Activated CD4-positive, alpha-beta T cell treated with anti-CD3 and anti-CD28 coated beads, Interleukin-2, amount 50 U/mL, for 24 hours (primary cell): ENCODE results near the gene ADD3.
A peak's percentile ranks its signal among the peaks of the same experiment; 100 is the strongest.
"Not testable (repeated sequence)": the region's sequence is repeated elsewhere in the genome, so short reads cannot be mapped to it uniquely, and the experiment has no call there.

Source experiments
- DNase-seq, 2 donors: peaks; one replicate each; pipeline ENCODE4 v3.0.0-alpha.2; 2020; ENCODE audit warnings: low read depth in 1 of 2, low spot score in 1 of 2

ADD3 gene

DNA sequence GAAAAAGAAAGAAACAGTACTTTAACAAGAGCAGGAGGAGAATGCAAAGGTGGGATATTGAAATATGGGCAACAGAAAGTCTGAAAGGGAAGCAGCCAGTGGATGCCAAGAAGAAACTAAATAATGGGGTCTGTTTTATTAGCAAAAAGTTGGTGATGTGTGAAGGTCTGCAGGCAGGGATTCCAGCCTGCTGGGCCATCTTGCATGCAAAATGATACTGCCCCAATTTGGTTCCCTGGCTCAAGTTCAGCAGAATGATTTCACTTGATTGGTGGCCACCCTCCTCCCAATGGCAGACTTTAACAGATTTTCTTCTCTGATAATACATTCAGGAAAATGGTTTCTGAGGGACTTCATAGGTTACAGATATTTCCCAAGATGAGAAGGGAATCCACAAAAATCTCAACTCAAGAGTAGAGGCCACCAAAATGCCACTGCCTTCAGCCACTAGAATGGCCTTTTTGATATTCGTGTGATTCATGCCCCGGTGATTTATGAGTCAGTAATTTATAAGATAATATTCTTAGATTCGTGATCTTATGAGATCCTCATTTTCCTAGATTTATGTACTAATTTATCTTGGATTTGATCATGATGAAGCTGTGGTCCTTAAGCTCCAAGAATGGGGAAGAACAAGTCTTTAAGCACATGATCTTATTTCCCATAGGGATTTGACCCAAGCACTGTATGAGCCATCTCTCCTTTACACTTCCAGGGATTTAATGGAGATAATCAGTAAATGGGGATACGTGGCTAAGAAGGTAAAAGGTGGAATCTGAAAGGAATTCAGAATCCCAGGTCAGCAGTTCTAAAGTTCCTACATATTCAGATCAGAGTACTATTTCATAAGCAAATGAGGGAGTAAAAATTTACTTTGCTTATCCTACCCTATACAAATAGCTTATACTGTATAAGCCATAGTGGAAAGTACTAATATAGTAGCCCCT lies 32.3 kb upstream of the ADD3 start:
- DNase-seq = no peak

- no peak for DNase-seq
Measured at GRCh38 chr10:109976681-109977080, 31.1 kb upstream of the ADD3 start.

GRCh38 chr10:109977382-109977806 lies 30.4 kb upstream of the ADD3 start:
- no peak for DNase-seq

DNA sequence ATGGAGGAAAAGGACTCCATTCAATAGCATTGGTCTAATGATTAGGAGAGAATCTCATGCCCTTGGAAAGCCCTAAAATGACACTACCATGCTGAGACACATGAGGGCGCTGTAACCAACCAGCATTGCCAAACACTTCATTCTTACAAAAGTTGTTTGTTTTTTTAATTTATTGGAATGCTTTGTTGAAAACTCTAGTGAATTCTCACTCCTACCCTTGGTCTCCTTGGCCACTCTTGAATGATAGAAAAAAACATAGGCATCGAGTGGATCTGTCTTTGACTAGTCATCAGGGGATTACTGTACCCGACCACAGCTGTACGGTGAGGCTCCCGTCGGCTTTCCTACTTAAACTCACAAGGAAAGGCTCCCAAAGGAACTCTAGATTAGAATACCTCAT lies 29.3 kb upstream of the ADD3 start:
- DNase-seq = peak; percentile 35 to 47

DNA sequence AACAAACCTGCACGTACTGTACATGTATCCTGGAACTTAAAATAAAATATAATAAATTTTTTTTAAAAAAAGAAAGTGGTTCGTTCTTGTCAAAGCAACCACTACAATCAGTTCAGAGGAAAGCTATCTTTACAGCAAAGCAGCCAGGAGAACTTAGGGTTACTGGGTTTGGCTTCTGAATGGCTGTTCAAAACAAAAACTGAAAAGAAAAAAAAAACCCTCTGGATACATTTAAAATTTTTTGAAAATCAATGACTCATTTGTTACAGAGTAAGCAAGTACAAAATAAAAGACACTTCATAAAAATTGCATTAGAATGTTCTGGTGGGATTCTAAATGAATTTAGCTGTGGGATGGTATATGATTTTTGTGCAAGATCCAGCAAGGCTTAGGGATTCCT lies 28.6 kb upstream of the ADD3 start:
- DNase-seq = no peak

- no peak for DNase-seq
Measured at GRCh38 chr10:109981650-109982049, 26.1 kb upstream of the ADD3 start.

DNA sequence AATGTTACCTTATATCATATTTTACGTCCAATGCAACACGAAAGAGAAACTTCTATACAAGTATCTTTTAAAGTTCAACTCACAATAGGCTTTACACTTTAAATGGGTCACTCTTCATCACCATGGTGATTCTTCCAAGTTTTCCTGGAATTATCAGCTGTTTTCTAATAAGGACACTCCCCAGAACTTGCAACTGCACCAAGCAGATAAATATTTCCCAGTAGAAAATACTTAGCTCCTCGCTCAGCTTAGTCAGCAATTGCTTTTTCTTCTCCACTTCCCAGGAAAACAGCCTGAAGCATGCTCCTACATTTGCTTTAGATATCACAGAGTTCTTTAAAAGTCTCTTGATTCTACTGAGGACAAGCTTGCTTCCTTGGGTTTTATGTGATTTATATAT lies 25.7 kb upstream of the ADD3 start:
- no peak for DNase-seq

- DNase-seq = no peak
Measured at GRCh38 chr10:109982812-109983211, 25.0 kb upstream of the ADD3 start.

- DNase-seq = no peak
Measured at GRCh38 chr10:109984013-109984412, 23.8 kb upstream of the ADD3 start.

DNA sequence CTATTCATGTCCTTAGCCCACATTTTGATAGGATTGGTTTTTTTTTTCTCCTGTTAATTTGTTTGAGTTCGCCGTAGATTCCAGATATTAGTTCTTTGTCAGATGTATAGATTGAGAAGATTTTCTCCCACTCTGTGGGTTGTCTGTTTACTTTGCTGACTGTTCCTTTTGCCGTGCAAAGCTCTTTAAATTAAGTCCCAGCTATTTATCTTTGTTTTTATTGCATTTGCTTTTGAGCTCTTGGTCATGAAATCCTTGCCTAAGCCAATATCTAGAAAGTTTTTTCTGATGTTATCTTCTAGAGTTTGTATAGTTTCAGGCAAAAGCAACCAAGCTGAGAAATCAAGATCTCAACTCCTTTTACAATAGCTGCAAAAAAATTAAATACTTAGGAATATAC lies 22.0 kb upstream of the ADD3 start:
- DNase-seq = not testable (repeated sequence)

- no peak for DNase-seq
Measured at GRCh38 chr10:109987452-109988211, 20.2 kb upstream of the ADD3 start.

- no peak for DNase-seq
Measured at GRCh38 chr10:109988212-109988596, 19.6 kb upstream of the ADD3 start.

DNA sequence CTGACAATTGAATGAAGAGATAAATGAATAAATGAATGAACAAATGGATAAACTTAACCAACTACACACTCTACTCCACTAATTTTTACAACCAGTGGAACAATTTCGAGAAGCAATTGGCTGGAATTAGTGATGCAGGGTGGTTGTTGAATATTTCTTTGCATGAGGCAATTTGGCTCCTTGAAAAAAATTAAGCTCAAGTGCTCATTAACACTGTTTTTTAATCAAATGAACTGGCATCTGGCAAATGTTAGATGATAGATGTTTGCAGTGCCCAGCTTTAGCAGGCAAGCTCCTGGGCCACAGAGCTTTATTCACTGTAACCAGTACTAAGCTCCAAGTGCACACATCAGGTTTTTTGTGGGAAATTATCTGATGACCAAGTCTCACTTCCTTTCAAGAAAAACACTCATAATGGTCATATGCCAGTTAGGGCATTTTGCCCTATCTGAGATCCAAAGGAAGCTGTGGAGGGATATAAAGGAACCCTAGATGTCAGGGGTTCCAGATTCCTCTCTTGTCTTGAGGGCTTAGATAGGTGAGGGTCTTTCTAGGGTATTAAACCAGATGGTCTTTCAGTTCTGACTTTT lies 16.4 kb upstream of the ADD3 start:
- DNase-seq = no peak

GRCh38 chr10:109992485-109992884 lies 15.3 kb upstream of the ADD3 start:
- no peak for DNase-seq

DNA sequence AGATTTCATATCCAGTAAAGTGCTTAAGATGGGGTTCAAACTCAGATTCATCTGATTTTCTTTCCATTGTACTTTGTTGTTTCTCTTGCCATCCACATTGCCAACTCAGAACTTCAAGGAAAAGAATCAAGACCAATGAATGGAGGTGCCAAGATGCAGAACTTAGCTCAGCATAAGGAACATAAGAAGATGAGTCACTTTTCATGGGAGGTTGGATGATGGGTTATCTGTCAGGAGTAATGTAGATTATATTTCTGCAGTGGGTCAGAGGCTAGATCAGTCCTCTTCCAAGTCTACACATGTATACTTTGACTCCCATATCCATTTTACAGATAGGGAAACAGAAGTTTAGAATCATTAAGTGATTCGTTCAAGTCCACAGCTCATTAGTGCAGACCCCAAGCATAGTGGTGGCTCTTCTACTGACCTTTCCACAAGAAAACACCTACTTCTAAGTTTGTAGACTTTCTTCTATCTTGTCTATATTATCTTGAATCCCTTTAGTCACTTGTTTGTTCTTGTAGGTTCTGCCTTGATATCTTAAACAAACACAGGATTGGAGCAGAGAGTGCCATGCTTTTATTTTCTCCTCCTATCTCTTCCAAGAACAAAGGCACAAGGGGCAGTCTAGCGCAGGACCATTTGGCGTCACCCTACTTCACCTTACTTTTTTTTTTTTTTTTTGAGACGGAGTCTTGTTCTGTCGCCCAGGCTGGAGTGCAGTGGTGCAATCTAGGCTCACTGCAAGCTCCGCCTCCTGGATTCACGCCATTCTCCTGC lies 14.0 kb upstream of the ADD3 start:
- DNase-seq = no peak

- DNase-seq = no peak
Measured at GRCh38 chr10:109994711-109995577, 12.8 kb upstream of the ADD3 start.

- no peak for DNase-seq
Measured at GRCh38 chr10:109995595-109995994, 12.2 kb upstream of the ADD3 start.

- no peak for DNase-seq
Measured at GRCh38 chr10:109996225-109996624, 11.6 kb upstream of the ADD3 start.

- no peak for DNase-seq
Measured at GRCh38 chr10:109996766-109997171, 11.0 kb upstream of the ADD3 start.

- DNase-seq = no peak
Measured at GRCh38 chr10:109997233-109997632, 10.6 kb upstream of the ADD3 start.
